Gastrocnemius medialis (tissue), 4 donors: ENCODE results near the gene GLRA1.
"Not testable (repeated sequence)": the region's sequence is repeated elsewhere in the genome, so short reads cannot be mapped to it uniquely, and the experiment has no call there.

Source experiments
- POLR2A ChIP-seq, 2 donors: fragments of 450-650 bp; IDR thresholded peaks; one replicate each; pipeline ENCODE4 v1.6.1; 2017; ENCODE audit warnings: antibody characterized with exemption in 2 of 2, mild to moderate bottlenecking in 2 of 2, moderate library complexity in 2 of 2
- TF ChIP-seq, protein P1 (sequence below), 5 experiments: fragments of 450-650 bp in 3 of 5; fragments of 200-600 bp in 2 of 5; sonication (generic) in 2 of 5; IDR thresholded peaks in 4 of 5; conservative IDR thresholded peaks in 1 of 5; 1 replicate in 4 of 5; 2 replicates in 1 of 5; pipeline ENCODE4 v1.5.1; 2016 to 2019; ENCODE audit warnings: antibody characterized with exemption in 5 of 5, mild to moderate bottlenecking in 3 of 5, moderate library complexity in 3 of 5

DNA sequence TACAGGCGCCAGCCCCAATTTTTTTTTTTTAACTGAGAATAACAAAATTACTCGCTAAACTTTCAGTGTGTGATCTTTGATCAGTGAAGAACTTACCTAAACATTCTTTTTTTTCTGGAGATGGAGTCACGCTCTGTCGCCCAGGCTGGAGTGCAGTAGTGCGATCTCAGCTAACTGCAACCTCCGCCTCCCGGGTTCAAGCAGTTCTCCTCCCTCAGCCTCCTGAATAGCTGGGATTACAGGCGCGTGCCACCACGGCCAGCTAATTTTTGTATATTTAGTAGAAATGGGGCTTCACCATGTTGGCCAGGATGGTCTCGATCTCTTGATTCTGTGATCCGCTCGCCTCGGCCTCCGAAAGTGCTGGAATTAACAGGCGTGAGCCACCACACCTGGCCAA, 141.0 kb downstream of the GLRA1 start:
- TF ChIP-seq, protein P1, sequence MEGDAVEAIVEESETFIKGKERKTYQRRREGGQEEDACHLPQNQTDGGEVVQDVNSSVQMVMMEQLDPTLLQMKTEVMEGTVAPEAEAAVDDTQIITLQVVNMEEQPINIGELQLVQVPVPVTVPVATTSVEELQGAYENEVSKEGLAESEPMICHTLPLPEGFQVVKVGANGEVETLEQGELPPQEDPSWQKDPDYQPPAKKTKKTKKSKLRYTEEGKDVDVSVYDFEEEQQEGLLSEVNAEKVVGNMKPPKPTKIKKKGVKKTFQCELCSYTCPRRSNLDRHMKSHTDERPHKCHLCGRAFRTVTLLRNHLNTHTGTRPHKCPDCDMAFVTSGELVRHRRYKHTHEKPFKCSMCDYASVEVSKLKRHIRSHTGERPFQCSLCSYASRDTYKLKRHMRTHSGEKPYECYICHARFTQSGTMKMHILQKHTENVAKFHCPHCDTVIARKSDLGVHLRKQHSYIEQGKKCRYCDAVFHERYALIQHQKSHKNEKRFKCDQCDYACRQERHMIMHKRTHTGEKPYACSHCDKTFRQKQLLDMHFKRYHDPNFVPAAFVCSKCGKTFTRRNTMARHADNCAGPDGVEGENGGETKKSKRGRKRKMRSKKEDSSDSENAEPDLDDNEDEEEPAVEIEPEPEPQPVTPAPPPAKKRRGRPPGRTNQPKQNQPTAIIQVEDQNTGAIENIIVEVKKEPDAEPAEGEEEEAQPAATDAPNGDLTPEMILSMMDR (IDR thresholded peaks at IDR 0.05 in 4 of 5, conservative IDR thresholded peaks at IDR 0.05 in 1 of 5): not testable (repeated sequence)
- not testable (repeated sequence) for TF ChIP-seq POLR2A (IDR thresholded peaks at IDR 0.05)
